Measurements from ENCODE around the gene CACNA1I. TPM values are rescaled to one million over a fixed set of nuclear protein-coding genes. Genes with fewer than 3 reads are reported as not detected.

CACNA1I gene
- total RNA-seq, 1 donor from 2014 or later, result 0.32 TPM

GRCh38 chr22:39560127-39560526, 10.4 kb upstream of the CACNA1I start:
- Histone ChIP-seq H3K4me1 (peaks cover 4% of the 10 kb centered on the region), H3K27ac (no peak overlapping the region), H3K4me3 (no peak overlapping the region), H3K27me3 (peaks cover 74% of the 10 kb centered on the region), H3K36me3 (no peaks in the 10 kb centered on the region), H3K9me3 (no peaks in the 10 kb centered on the region)
- no peak for DNase-seq
- no peak for ATAC-seq
- no peak for TF ChIP-seq CTCF (IDR thresholded peaks at IDR 0.05)
- intact Hi-C loops (cut with DNase I), result no loop called here

GRCh38 chr22:39562839-39563489, 7.6 kb upstream of the CACNA1I start:
- intact Hi-C loops (cut with DNase I), result no loop called here
- no peaks in the 10 kb centered on the region for H3K36me3 ChIP-seq
- H3K4me3 ChIP-seq, result no peak overlapping the region
- peaks cover 3% of the 10 kb centered on the region for H3K4me1 ChIP-seq
- DNase-seq (no peak), ATAC-seq (no peak)
- H3K27ac ChIP-seq, result no peak overlapping the region
- H3K9me3 ChIP-seq, result no peaks in the 10 kb centered on the region
- peaks cover 52% of the 10 kb centered on the region for H3K27me3 ChIP-seq
- no peak for TF ChIP-seq CTCF (IDR thresholded peaks at IDR 0.05)

- Histone ChIP-seq H3K4me1 (no peaks in the 10 kb centered on the region), H3K9me3 (no peaks in the 10 kb centered on the region), H3K4me3 (no peak overlapping the region), H3K36me3 (no peaks in the 10 kb centered on the region), H3K27me3 (peaks cover 44% of the 10 kb centered on the region), H3K27ac (no peak overlapping the region)
- no peak for DNase-seq
- TF ChIP-seq CTCF (IDR thresholded peaks at IDR 0.05), result no peak
- intact Hi-C loops (cut with DNase I), result no loop called here
- ATAC-seq, result no peak
Observed at GRCh38 chr22:39563571-39564428, 6.8 kb upstream of the CACNA1I start.

- DNase-seq (no peak), ATAC-seq (no peak)
- H3K4me3 ChIP-seq, result no peak overlapping the region
- intact Hi-C loops (cut with DNase I), result no loop called here
- no peaks in the 10 kb centered on the region for H3K9me3 ChIP-seq
- no peaks in the 10 kb centered on the region for H3K4me1 ChIP-seq
- H3K27me3 ChIP-seq, result peaks cover 27% of the 10 kb centered on the region
- TF ChIP-seq CTCF (IDR thresholded peaks at IDR 0.05), result no peak
- no peaks in the 10 kb centered on the region for H3K36me3 ChIP-seq
- no peak overlapping the region for H3K27ac ChIP-seq
Observed at GRCh38 chr22:39565414-39565944, 5.1 kb upstream of the CACNA1I start.

- intact Hi-C loops (cut with DNase I), result no loop called here
- no peak for ATAC-seq
- DNase-seq, result no peak
- no peaks in the 10 kb centered on the region for H3K4me1 ChIP-seq
- H3K27ac ChIP-seq, result no peak overlapping the region
- no peaks in the 10 kb centered on the region for H3K9me3 ChIP-seq
- no peak for TF ChIP-seq CTCF (IDR thresholded peaks at IDR 0.05)
- H3K27me3 ChIP-seq, result peaks cover 15% of the 10 kb centered on the region
- no peak overlapping the region for H3K4me3 ChIP-seq
- H3K36me3 ChIP-seq, result no peaks in the 10 kb centered on the region
Observed at GRCh38 chr22:39567135-39567946, 3.2 kb upstream of the CACNA1I start.
